Left lobe of liver (tissue), 2 donors: ENCODE measurements around the gene FHIT. TPM values are rescaled to one million over a fixed set of nuclear protein-coding genes. Genes with fewer than 3 reads are reported as not detected.
"Not testable (repeated sequence)": the region's sequence is repeated elsewhere in the genome, so short reads cannot be mapped to it uniquely, and the experiment has no call there.

ENCODE experiments used
- ATAC-seq: fragments of 200-7000 bp; cut with Tn5 transposase; one replicate; pipeline ENCODE4 v1.9.1; 2020; ENCODE audit warnings: mild to moderate bottlenecking, moderate library complexity
- DNase-seq: peaks from one replicate; pipeline ENCODE4 v3.0.0-alpha.2; 2020; ENCODE audit warnings: low spot score
- total RNA-seq: library from RNA; stranded (reverse); gene quantifications from one replicate; pipeline ENCODE4 v1.2.1, GENCODE V29; 2021
- donor health status: DM: no; HTN: no; CAD: no; lungs with moderate emphysema.
- donor health status: DM: no; HTN: yes; CAD: no.

The FHIT gene
- total RNA-seq, 1 donor from 2014 or later = 5.1 TPM

DNA sequence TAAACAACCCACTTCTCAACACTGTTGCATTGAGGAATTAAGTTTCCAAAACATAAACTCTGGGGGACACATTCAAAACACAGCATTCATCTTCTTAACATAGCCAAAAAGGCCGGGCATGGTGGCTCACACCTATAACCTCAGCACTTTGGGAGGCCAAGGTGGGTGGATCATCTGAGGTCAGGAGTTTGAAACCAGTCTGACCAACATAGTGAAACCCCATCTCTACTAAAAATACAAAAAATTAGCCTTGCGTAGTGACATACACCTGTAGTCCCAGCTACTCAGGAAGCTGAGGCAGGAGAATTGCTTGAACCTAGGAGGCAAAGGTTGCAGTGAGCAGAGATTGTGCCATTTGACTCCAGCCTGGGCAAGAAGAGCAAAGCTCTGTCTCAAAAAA, 185.0 kb downstream of the FHIT start:
- ATAC-seq, DNase-seq: not testable (repeated sequence)

GRCh38 chr3:61065451-61066011, 185.7 kb downstream of the FHIT start:
- no peak for DNase-seq
- no peak for ATAC-seq

DNA sequence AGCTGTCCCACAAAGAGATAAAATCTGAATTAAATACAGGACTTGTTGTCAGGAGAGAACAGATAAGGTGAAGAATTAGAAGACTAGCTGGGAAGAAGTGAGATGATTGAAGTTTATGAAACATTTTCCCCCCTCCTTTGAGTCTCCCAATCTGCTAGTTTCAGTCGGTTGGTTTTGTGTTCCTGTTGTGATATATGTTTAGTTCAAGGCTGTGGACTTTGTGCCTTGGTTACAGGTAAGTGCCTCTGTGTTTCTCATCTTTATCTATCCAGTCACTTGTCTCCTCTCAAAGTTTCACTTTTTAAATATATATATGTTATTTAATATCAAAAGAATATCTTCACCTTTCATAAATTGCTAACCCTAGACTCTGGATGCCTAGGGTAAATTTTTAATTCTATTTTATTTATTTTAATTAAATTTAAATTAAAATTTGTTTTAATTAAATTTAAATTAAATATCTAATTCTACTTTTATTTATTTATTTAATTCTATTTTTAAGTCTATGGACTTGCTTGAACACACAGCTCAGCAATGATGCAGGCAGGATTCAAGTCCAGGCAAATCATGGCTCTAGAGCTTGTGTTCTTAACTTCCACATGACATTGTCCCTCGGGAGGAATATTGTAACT, 190.0 kb downstream of the FHIT start:
- ATAC-seq = no peak
- no peak for DNase-seq

DNA sequence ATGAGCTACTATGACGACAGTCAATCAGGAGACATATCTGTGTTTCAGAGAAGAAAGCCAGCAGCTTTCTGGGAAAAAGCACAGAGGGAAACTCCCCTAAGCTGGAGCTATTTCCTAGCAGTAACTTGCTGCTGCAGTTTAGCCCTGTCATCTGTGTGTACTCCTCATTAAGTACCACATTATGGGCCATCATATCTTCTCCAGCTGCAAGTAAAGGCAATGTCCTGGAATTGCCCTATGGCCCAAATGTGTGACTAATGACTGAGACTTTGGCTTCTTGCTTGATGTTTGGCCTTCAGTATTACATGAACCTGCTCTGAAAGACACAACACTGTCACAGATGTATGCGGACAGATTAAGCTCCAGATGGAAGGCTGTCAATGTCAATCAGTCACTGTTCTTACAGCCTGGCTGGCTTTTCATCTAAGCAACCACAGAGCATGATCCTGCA, 190.8 kb downstream of the FHIT start:
- ATAC-seq (peak; percentile 20), DNase-seq (no peak)

GRCh38 chr3:61058836-61059235, 192.4 kb downstream of the FHIT start:
- ATAC-seq (no peak), DNase-seq (no peak)

GRCh38 chr3:61057464-61057863, 193.8 kb downstream of the FHIT start:
- no peak for ATAC-seq
- DNase-seq = no peak

DNA sequence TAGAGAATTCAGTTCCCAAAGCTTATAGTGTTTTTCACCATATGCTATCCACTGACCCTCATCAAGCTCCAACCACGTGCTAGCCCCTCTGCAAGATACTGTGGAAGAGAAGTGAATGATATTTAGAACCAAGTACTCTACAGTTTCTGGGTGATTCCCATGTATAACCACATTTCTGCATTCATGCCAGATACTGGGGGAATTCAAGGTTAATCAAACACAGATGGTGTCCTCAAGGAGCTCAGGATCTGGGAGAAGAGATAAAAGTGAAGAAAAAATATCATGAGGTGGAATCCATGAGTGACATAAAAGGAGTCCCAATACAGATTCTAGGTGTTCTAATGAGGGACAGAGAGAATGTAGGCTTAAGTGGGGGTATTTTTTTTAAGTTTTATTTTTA, 195.8 kb downstream of the FHIT start:
- DNase-seq (no peak), ATAC-seq (no peak)

GRCh38 chr3:61053781-61054496, 197.3 kb downstream of the FHIT start:
- ATAC-seq (peak; percentile 72), DNase-seq (no peak)

GRCh38 chr3:61052851-61053250, 198.4 kb downstream of the FHIT start:
- DNase-seq (no peak), ATAC-seq (no peak)

GRCh38 chr3:61051666-61052065, 199.6 kb downstream of the FHIT start:
- DNase-seq (no peak), ATAC-seq (no peak)

- DNase-seq, ATAC-seq: not testable (repeated sequence)
These were observed 206.1 kb downstream of the FHIT start for GRCh38 chr3:61045169-61045568.

DNA sequence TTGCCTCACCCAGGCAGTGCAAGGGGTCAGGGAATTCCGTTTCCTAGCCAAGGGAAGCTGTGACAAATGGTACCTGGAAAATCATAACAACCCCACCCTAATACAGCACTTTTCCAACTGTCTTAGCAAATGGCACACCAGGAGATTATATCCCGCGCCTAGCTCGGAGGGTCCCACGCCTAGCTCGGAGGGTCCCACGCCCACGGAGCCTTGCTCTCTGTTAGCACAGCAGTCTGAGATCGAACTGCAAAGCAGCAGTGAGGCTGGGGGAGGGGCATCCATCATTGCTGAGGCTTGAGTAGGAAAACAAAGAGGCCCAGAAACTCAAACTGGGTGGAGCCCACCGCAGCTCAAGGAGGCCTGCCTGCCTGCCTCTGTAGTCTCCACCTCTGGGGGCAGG, 208.1 kb downstream of the FHIT start:
- DNase-seq (no peak), ATAC-seq (no peak)

GRCh38 chr3:61040618-61041017, 210.6 kb downstream of the FHIT start:
- DNase-seq (no peak), ATAC-seq (no peak)

GRCh38 chr3:61035573-61035972, 215.7 kb downstream of the FHIT start:
- no peak for ATAC-seq
- DNase-seq = no peak

DNA sequence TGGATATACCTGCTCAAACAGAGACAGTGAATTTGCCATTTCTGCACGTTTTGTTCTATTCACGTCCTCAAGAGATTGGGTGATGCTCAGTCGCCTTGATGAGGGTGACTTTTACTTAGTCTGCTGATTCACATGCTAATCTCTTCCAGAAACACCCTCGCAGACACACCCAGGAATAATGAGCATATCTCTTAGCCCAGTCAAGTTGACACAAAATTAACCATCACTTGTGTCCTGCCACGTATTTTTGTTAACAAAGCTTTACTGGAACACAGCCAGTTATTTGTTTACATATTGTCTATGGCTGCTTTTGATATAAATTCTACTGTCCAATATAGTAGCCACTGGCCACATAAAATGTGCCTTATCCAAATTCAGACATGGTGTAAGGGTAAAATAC, 218.3 kb downstream of the FHIT start:
- no peak for DNase-seq
- no peak for ATAC-seq

GRCh38 chr3:61031503-61031902, 219.7 kb downstream of the FHIT start:
- DNase-seq (no peak), ATAC-seq (no peak)

DNA sequence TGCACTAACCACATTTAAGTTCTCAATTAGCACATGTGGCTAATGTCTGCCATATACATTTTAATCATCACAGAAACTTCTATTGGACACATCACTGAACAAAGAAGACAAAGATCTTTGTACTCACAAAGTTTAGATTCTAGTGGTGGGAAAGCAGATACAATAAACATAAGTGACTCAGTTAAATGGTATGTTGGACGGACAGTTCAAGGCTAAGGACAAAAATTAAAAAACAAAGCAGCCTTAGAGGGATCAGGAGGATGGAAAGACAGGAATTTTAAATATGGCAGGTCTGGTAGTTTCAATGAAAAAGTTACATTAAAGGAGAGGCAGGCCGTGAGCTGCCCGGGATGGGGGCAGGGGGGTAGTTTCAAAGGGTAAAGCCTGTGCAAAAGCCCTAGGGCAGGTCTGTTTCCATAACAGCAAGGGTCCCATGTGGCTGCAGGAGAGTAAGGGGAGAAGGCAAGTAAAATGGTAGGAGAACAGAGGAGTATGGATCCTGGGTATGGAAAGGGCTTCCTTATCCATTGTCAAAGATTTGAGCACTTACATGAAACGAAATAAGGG, 220.7 kb downstream of the FHIT start:
- DNase-seq = no peak
- ATAC-seq = no peak

DNA sequence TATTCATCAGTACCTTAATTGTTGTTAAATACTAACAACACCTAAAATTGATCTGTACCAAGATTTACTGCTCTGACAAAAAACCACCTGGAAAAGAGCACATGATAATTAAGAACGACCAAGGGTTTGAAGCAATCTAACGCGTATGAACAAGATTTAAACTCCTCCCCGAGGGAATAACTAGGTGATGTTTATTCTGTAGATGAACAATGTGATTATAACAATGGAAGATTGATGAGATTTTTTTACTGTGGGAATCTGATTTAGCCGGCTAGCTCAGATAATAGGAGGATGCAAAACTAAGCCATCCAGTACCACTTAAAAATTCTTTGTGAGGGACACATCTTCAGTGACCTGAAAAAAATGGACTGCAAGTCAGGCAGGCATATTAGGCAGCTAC, 222.1 kb downstream of the FHIT start:
- DNase-seq = no peak
- no peak for ATAC-seq

- ATAC-seq (no peak), DNase-seq (no peak)
These were observed 232.4 kb downstream of the FHIT start for GRCh38 chr3:61018807-61019206.

DNA sequence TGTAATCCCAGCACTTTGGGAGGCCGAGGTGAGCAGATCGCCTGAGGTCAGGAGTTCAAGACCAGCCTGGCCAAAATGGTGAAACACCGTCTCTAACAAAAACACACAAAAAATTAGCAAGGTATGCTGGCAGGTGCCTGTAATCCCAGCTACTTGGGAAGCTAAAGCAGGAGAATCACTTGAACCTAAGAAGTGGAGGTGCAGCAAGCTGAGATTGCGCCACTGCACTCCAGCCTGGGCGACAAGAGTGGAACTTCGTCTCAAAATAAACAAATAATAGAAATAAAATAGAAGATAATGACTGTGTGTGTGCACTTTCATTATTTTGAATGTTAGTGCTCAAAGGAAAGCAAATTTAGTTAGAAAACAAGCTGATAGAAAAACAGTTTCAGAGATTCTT, 234.2 kb downstream of the FHIT start:
- not testable (repeated sequence) for DNase-seq, ATAC-seq

- ATAC-seq (no peak), DNase-seq (no peak)
These were observed 235.4 kb downstream of the FHIT start for GRCh38 chr3:61015859-61016258.

GRCh38 chr3:61015408-61015807, 235.8 kb downstream of the FHIT start:
- no peak for ATAC-seq
- no peak for DNase-seq
